HepG2 (cell line): ENCODE measurements around the gene PKP4. TPM values are rescaled to one million over a fixed set of nuclear protein-coding genes. Genes with fewer than 3 reads are reported as not detected.

Experiments
- FOXM1 ChIP-seq: sonication (generic); formaldehyde crosslinking; IDR thresholded peaks from 2 replicates; pipeline ENCODE4 v1.5.0; 2020; ENCODE audit warnings: missing genetic modification reagents
- FOXP4 ChIP-seq: sonication (generic); formaldehyde crosslinking; IDR thresholded peaks from 2 replicates; pipeline ENCODE4 v1.4.0; 2020; ENCODE audit warnings: missing genetic modification reagents
- GLI4 ChIP-seq: sonication (generic); formaldehyde crosslinking; IDR thresholded peaks from 2 replicates; pipeline ENCODE4 v1.5.1; 2020; ENCODE audit warnings: missing genetic modification reagents, mild to moderate bottlenecking, moderate library complexity, borderline replicate concordance
- HNRNPK ChIP-seq: fragments of 200-400 bp; formaldehyde crosslinking; IDR thresholded peaks from 2 replicates; pipeline ENCODE4 v1.6.1; 2018; ENCODE audit warnings: low read length, low read depth, moderate library complexity, mild to moderate bottlenecking; ENCODE audit not compliant: poor library complexity, severe bottlenecking
- JUNB ChIP-seq: sonication (generic); formaldehyde crosslinking; IDR thresholded peaks from 2 replicates; pipeline ENCODE4 v1.8.0; 2022; ENCODE audit warnings: missing genetic modification reagents, mild to moderate bottlenecking, borderline replicate concordance
- LCORL ChIP-seq, 2 experiments: fragments of 450-650 bp in 1 of 2; sonication (generic) in 1 of 2; formaldehyde crosslinking in 1 of 2; IDR thresholded peaks; 2 replicates each; pipeline versions ENCODE4 v1.5.0 to v1.6.1; 2017 to 2020; ENCODE audit warnings: antibody characterized with exemption in 1 of 2, missing genetic modification reagents in 1 of 2
- NAIF1 ChIP-seq: sonication (generic); formaldehyde crosslinking; IDR thresholded peaks from 2 replicates; pipeline ENCODE4 v1.5.0; 2020; ENCODE audit warnings: mild to moderate bottlenecking, missing genetic modification reagents, borderline replicate concordance
- NFIC ChIP-seq: IDR thresholded peaks from 2 replicates; pipeline ENCODE4 v1.6.1; 2012; ENCODE audit warnings: mild to moderate bottlenecking, low read length, inconsistent platforms
- NR2F2 ChIP-seq: IDR thresholded peaks from 2 replicates; pipeline ENCODE4 v1.6.1; 2012; ENCODE audit warnings: low read depth, inconsistent platforms, borderline replicate concordance
- PITX1 ChIP-seq: sonication (generic); formaldehyde crosslinking; IDR thresholded peaks from 2 replicates; pipeline ENCODE4 v1.5.1; 2020; ENCODE audit warnings: mild to moderate bottlenecking, missing genetic modification reagents
- RBM39 ChIP-seq: fragments of 200-400 bp; formaldehyde crosslinking; IDR thresholded peaks from one replicate; pipeline ENCODE4 v1.6.1; 2018; ENCODE audit warnings: antibody characterized with exemption, mild to moderate bottlenecking, low read depth, low read length; ENCODE audit not compliant: poor library complexity, severe bottlenecking
- RFXANK ChIP-seq: IDR thresholded peaks from 2 replicates; pipeline ENCODE4 v1.6.1; 2016
- ZBTB7A ChIP-seq: sonication (generic); formaldehyde crosslinking; IDR thresholded peaks from 2 replicates; pipeline ENCODE4 v1.8.0; 2022; ENCODE audit warnings: mild to moderate bottlenecking, missing genetic modification reagents
- ZNF329 ChIP-seq: sonication (generic); formaldehyde crosslinking; IDR thresholded peaks from 2 replicates; pipeline ENCODE4 v1.9.0; 2021; ENCODE audit warnings: low read depth, mild to moderate bottlenecking, missing genetic modification reagents
- ZNF597 ChIP-seq: sonication (generic); formaldehyde crosslinking; IDR thresholded peaks from 2 replicates; pipeline ENCODE4 v1.5.0; 2020; ENCODE audit warnings: missing genetic modification reagents
- ZNF720 ChIP-seq: sonication (generic); formaldehyde crosslinking; IDR thresholded peaks from 2 replicates; pipeline ENCODE4 v1.4.0; 2020; ENCODE audit warnings: missing genetic modification reagents
- ZNF782 ChIP-seq: sonication (generic); formaldehyde crosslinking; IDR thresholded peaks from 2 replicates; pipeline ENCODE4 v1.4.0; 2020; ENCODE audit warnings: missing genetic modification reagents, mild to moderate bottlenecking, borderline replicate concordance
- ZSCAN29 ChIP-seq: sonication (generic); formaldehyde crosslinking; conservative IDR thresholded peaks from 2 replicates; pipeline ENCODE4 v1.4.0; 2020; ENCODE audit warnings: mild to moderate bottlenecking, missing genetic modification reagents
- polyA plus RNA-seq, 8 experiments: library from polyadenylated mRNA; depleted of rRNA in 3 of 8; stranded (reverse) in 7 of 8; unstranded in 1 of 8; fragments of >200 nt; fragmentation: Illumina TruSeq in 4 of 8; extraction: Trizol in 4 of 8; gene quantifications; 2 replicates each; pipeline versions ENCODE4 v1.2.1 to v1.2.3, GENCODE V29; 2011 to 2016; ENCODE audit warnings: low read depth in 4 of 8, missing spikeins in 1 of 8, mixed read lengths in 1 of 8; ENCODE audit not compliant: insufficient read depth in 1 of 8
- total RNA-seq, 5 experiments: library from RNA; depleted of rRNA; stranded (reverse); fragments of >200 nt; fragmentation: Illumina TruSeq; extraction: Trizol; gene quantifications; 2 replicates each; pipeline ENCODE4 v1.2.3, GENCODE V29; 2016; ENCODE audit warnings: low read depth in 1 of 5
- TF ChIP-seq, protein P1 (sequence below): sonication (generic); formaldehyde crosslinking; IDR thresholded peaks from 2 replicates; pipeline ENCODE4 v1.5.1; 2020; ENCODE audit warnings: mild to moderate bottlenecking, missing genetic modification reagents, moderate library complexity
- TF ChIP-seq, protein P2 (sequence below): sonication (generic); formaldehyde crosslinking; IDR thresholded peaks from 2 replicates; pipeline ENCODE4 v1.4.0; 2020; ENCODE audit warnings: low read depth, missing genetic modification reagents

PKP4 gene
- total and polyA plus RNA-seq, 2 of the 13 experiments (the other 11 are each of a cell fraction or from before 2014, with no cell fraction given): 80.9 to 90.5 TPM

- TF ChIP-seq ZNF329 (CRISPR knock-in tag) (peak; percentile 86), FOXM1 (CRISPR knock-in tag) (no peak), GLI4 (peak; percentile 98; the same call in 1 of the 2 replicates), JUNB (no peak), ZSCAN29 (CRISPR knock-in tag) (peak; percentile 99), HNRNPK (peak; percentile 86), LCORL (IDR thresholded peaks at IDR 0.05) (peak; percentile 37; the same call in 1 of the 2 replicates), LCORL (CRISPR knock-in tag; IDR thresholded peaks at IDR 0.05) (peak; percentile 100), ZNF720 (peak; percentile 6; the same call in 1 of the 2 replicates), ZNF782 (CRISPR knock-in tag) (peak; percentile 99; the same call in 1 of the 2 replicates), NFIC (no peak), PITX1 (CRISPR knock-in tag) (peak; percentile 91), RBM39 (peak; percentile 97), NR2F2 (peak; percentile 62; the same call in 1 of the 2 replicates), ZNF597 (CRISPR knock-in tag) (peak; percentile 43; the same call in 1 of the 2 replicates), RFXANK (peak; percentile 57; the same call in 1 of the 2 replicates), FOXP4 (CRISPR knock-in tag) (peak; percentile 95), ZBTB7A (peak; percentile 89; the same call in 1 of the 2 replicates), NAIF1 (CRISPR knock-in tag) (peak; percentile 91; the same call in 1 of the 2 replicates)
- TF ChIP-seq, protein P1, sequence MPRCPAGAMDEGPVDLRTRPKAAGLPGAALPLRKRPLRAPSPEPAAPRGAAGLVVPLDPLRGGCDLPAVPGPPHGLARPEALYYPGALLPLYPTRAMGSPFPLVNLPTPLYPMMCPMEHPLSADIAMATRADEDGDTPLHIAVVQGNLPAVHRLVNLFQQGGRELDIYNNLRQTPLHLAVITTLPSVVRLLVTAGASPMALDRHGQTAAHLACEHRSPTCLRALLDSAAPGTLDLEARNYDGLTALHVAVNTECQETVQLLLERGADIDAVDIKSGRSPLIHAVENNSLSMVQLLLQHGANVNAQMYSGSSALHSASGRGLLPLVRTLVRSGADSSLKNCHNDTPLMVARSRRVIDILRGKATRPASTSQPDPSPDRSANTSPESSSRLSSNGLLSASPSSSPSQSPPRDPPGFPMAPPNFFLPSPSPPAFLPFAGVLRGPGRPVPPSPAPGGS (CRISPR knock-in tag): peak; percentile 99
- TF ChIP-seq, protein P2, sequence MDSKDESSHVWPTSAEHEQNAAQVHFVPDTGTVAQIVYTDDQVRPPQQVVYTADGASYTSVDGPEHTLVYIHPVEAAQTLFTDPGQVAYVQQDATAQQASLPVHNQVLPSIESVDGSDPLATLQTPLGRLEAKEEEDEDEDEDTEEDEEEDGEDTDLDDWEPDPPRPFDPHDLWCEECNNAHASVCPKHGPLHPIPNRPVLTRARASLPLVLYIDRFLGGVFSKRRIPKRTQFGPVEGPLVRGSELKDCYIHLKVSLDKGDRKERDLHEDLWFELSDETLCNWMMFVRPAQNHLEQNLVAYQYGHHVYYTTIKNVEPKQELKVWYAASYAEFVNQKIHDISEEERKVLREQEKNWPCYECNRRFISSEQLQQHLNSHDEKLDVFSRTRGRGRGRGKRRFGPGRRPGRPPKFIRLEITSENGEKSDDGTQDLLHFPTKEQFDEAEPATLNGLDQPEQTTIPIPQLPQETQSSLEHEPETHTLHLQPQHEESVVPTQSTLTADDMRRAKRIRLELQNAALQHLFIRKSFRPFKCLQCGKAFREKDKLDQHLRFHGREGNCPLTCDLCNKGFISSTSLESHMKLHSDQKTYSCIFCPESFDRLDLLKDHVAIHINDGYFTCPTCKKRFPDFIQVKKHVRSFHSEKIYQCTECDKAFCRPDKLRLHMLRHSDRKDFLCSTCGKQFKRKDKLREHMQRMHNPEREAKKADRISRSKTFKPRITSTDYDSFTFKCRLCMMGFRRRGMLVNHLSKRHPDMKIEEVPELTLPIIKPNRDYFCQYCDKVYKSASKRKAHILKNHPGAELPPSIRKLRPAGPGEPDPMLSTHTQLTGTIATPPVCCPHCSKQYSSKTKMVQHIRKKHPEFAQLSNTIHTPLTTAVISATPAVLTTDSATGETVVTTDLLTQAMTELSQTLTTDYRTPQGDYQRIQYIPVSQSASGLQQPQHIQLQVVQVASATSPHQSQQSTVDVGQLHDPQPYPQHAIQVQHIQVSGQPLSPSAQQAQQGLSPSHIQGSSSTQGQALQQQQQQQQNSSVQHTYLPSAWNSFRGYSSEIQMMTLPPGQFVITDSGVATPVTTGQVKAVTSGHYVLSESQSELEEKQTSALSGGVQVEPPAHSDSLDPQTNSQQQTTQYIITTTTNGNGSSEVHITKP: no peak; the same call in 1 of the 2 replicates
Observed at GRCh38 chr2:158457826-158458616, 1.3 kb downstream of the PKP4 start (continued).
